GM18519 (cell line): ENCODE results near the gene SRRT.
"Not testable (repeated sequence)": the region's sequence is repeated elsewhere in the genome, so short reads cannot be mapped to it uniquely, and the experiment has no call there.

Experiments
- ATAC-seq: cut with Tn5 transposase; IDR thresholded peaks from one replicate; pipeline ENCODE4 v1.9.1; 2021; ENCODE audit warnings: mild to moderate bottlenecking, moderate library complexity; ENCODE audit not compliant: unreplicated experiment, low FRiP score

Gene SRRT

GRCh38 chr7:100893910-100894721 is 19.2 kb downstream of the SRRT start:
- ATAC-seq: no peak

- no peak for ATAC-seq
Observed at GRCh38 chr7:100894860-100895700, 20.2 kb downstream of the SRRT start.

GRCh38 chr7:100895701-100895955 is 20.7 kb downstream of the SRRT start, which contains the start of gene ACHE:
Gene ACHE, minus strand, starts transcription at chr7:100895888. Its CDS starts 1,656 bp downstream, at chr7:100894232.
- no peak for ATAC-seq

GRCh38 chr7:100895956-100896731 is 21.2 kb downstream of the SRRT start:
- no peak for ATAC-seq

- ATAC-seq: no peak
Observed at GRCh38 chr7:100896732-100897608, 22.1 kb downstream of the SRRT start.

- ATAC-seq: no peak
Observed at GRCh38 chr7:100897772-100898454, 23.0 kb downstream of the SRRT start.

- no peak for ATAC-seq
Observed at GRCh38 chr7:100899432-100899831, 24.5 kb downstream of the SRRT start.

GRCh38 chr7:100900978-100901377 is 26.1 kb downstream of the SRRT start:
- ATAC-seq: no peak

GRCh38 chr7:100901921-100902332 is 27.0 kb downstream of the SRRT start:
- no peak for ATAC-seq

- no peak for ATAC-seq
Observed at GRCh38 chr7:100902638-100903037, 27.7 kb downstream of the SRRT start.

- no peak for ATAC-seq
Observed at GRCh38 chr7:100908512-100908911, 33.6 kb downstream of the SRRT start.

GRCh38 chr7:100910443-100910842 is 35.5 kb downstream of the SRRT start:
- not testable (repeated sequence) for ATAC-seq

- no peak for ATAC-seq
Observed at GRCh38 chr7:100911484-100911883, 36.6 kb downstream of the SRRT start.

- ATAC-seq: no peak
Observed at GRCh38 chr7:100914208-100914878, 39.4 kb downstream of the SRRT start.

- ATAC-seq: no peak
Observed at GRCh38 chr7:100914879-100915447, 40.1 kb downstream of the SRRT start.

GRCh38 chr7:100919335-100919734 is 44.4 kb downstream of the SRRT start:
- ATAC-seq: not testable (repeated sequence)

GRCh38 chr7:100919779-100920437 is 45.0 kb downstream of the SRRT start:
- ATAC-seq: not testable (repeated sequence)

GRCh38 chr7:100921039-100921438 is 46.1 kb downstream of the SRRT start:
- no peak for ATAC-seq
